Naive thymus-derived CD4-positive, alpha-beta T cell (primary cell): Measurements from ENCODE around the gene BCAS3. TPM values are rescaled to one million over a fixed set of nuclear protein-coding genes. Genes with fewer than 3 reads are reported as not detected.
"Not testable (repeated sequence)": the region's sequence is repeated elsewhere in the genome, so short reads cannot be mapped to it uniquely, and the experiment has no call there.

Source experiments
- ATAC-seq: fragments of 150-1000 bp; cut with Tn5 transposase; 2 replicates; pipeline ENCODE4 v1.10.0; 2021; ENCODE audit warnings: mild to moderate bottlenecking, moderate library complexity
- CTCF ChIA-PET: fragments of 350-600 bp; sonication (Branson Sonifier 250); formaldehyde crosslinking; loops from one replicate; lab custom pipeline; 2021; ENCODE audit warnings: antibody characterized with exemption; lab: Charles Lee
- POLR2A ChIA-PET: fragments of 350-600 bp; sonication (Branson Sonifier 250); formaldehyde crosslinking; loops from one replicate; lab custom pipeline; 2021; ENCODE audit warnings: antibody characterized with exemption, inconsistent platforms; lab: Charles Lee
- DNase-seq, 9 donors: peaks; one replicate each; pipeline versions ENCODE4 v3.0.0 to v3.0.0-alpha.2; 2020 to 2022; ENCODE audit warnings: mixed read lengths in 1 of 9
- H3K27ac ChIP-seq: one replicate; pipeline ENCODE4 v1.7.0; 2013; ENCODE audit warnings: mild to moderate bottlenecking, low read depth, low read length, moderate library complexity
- H3K27me3 ChIP-seq, 2 donors: one replicate each; pipeline ENCODE4 v1.7.0; 2013; ENCODE audit warnings: low read length in 2 of 2, mild to moderate bottlenecking in 2 of 2, moderate library complexity in 2 of 2; ENCODE audit not compliant: control insufficient read depth in 2 of 2, insufficient read depth in 2 of 2
- H3K36me3 ChIP-seq, 3 experiments: 1 replicate in 2 of 3; 2 replicates in 1 of 3; pipeline ENCODE4 v1.7.0; 2013; ENCODE audit warnings: low read length in 3 of 3, mild to moderate bottlenecking in 3 of 3, moderate library complexity in 1 of 3; ENCODE audit not compliant: insufficient read depth in 3 of 3, control insufficient read depth in 2 of 3
- H3K4me1 ChIP-seq, 2 donors: one replicate each; pipeline ENCODE4 v1.7.0; 2013; ENCODE audit warnings: low read length in 2 of 2, mild to moderate bottlenecking in 2 of 2, moderate library complexity in 1 of 2; ENCODE audit not compliant: control insufficient read depth in 2 of 2, insufficient read depth in 2 of 2
- H3K4me3 ChIP-seq: 2 replicates; pipeline ENCODE4 v1.7.0; 2013; ENCODE audit warnings: mild to moderate bottlenecking, low read length
- H3K9me3 ChIP-seq, 3 experiments: 1 replicate in 2 of 3; 2 replicates in 1 of 3; pipeline ENCODE4 v1.7.0; 2013; ENCODE audit warnings: low read length in 3 of 3; ENCODE audit not compliant: control insufficient read depth in 2 of 3
- H3K27ac Mint-ChIP-seq, 9 donors: one replicate each; pipeline ENCODE4 v1.8.0; 2020 to 2022; ENCODE audit warnings: mixed read lengths in 9 of 9, mild to moderate bottlenecking in 8 of 9, moderate library complexity in 5 of 9, inconsistent platforms in 2 of 9
- H3K27me3 Mint-ChIP-seq, 5 donors: one replicate each; pipeline ENCODE4 v1.8.0; 2021 to 2022; ENCODE audit warnings: mixed read lengths in 5 of 5, mild to moderate bottlenecking in 1 of 5
- H3K36me3 Mint-ChIP-seq, 5 donors: one replicate each; pipeline ENCODE4 v1.8.0; 2020 to 2022; ENCODE audit warnings: mixed read lengths in 5 of 5, mild to moderate bottlenecking in 3 of 5, inconsistent platforms in 1 of 5
- H3K4me1 Mint-ChIP-seq, 7 donors: one replicate each; pipeline ENCODE4 v1.8.0; 2020 to 2022; ENCODE audit warnings: mixed read lengths in 7 of 7, mild to moderate bottlenecking in 3 of 7, inconsistent platforms in 1 of 7
- H3K4me3 Mint-ChIP-seq, 10 donors: one replicate each; pipeline ENCODE4 v1.8.0; 2020 to 2022; ENCODE audit warnings: mild to moderate bottlenecking in 10 of 10, mixed read lengths in 10 of 10, moderate library complexity in 6 of 10, inconsistent platforms in 2 of 10
- H3K9me3 Mint-ChIP-seq, 11 donors: one replicate each; pipeline ENCODE4 v1.8.0; 2020 to 2022; ENCODE audit warnings: mixed read lengths in 11 of 11, mild to moderate bottlenecking in 4 of 11, inconsistent platforms in 1 of 11, moderate library complexity in 1 of 11
- intact Hi-C, 2 donors: fragments of 100-400 bp; cut with micrococcal nuclease; formaldehyde crosslinking; loops; one replicate each; pipeline ENCODE4 v1.15.1; 2023
- polyA plus RNA-seq, 2 donors: library from polyadenylated mRNA; unstranded; fragments of 300-500 nt; fragmentation: Illumina TruSeq; gene quantifications; one replicate each; pipeline ENCODE4 v1.2.3, GENCODE V29; 2021
- total RNA-seq, 6 experiments: library from RNA in 5 of 6; stranded (reverse) in 5 of 6; gene quantifications; 1 replicate in 5 of 6; 2 replicates in 1 of 6; pipeline ENCODE4 v1.2.3 and lab custom pipeline; 2021 to 2026

Gene BCAS3
- total and polyA plus RNA-seq, 7 experiments from 2014 or later, result 18.4 to 57.8 (median 37.5) TPM

DNA sequence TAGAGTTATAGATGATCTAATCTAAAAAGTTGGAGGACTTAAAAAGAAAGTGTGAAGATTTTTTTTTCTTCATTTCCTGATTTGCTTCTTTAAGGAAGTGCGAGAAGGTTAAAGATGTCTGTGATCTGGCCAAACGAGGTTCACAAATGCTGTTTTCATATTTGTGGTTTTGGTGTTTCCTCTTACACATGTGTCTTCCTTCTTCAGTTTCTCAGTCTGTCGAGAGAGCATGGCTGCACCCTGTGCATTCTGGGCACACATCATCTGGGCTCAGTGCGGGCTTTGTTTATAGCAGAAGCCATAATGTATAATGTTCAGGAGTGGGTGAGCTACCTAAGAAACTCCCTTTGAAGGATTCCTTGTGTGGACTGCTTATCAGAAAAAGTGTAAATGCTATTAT is 461.6 kb downstream of the BCAS3 start:
- Histone ChIP-seq H3K36me3 (no peaks in the 10 kb centered on the region), H3K27me3 (no peaks in the 10 kb centered on the region), H3K9me3 (no peaks in the 10 kb centered on the region), H3K27ac (peak overlapping the region; percentile 7), H3K4me1 (peaks cover 14 to 29% of the 10 kb centered on the region in 2 donors), H3K4me3 (no peak overlapping the region)
- H3K36me3 Mint-ChIP-seq, result peaks cover 0 to 3% (median 0%) of the 10 kb centered on the region in 5 donors
- H3K27me3 Mint-ChIP-seq, result no peaks in the 10 kb centered on the region
- peak overlapping the region; percentile 24 to 81 (median 66) for H3K4me3 Mint-ChIP-seq
- H3K4me1 Mint-ChIP-seq, result peaks cover 12 to 55% (median 44%) of the 10 kb centered on the region in 7 donors
- intact Hi-C loops, result loop anchor here (1.0 to 10.0 kb wide), 7 partner anchors 83 to 1826 kb away; partner anchors contain the start of genes APPBP2 (in 1 of the 2), BCAS3 (in 1 of the 2) and TANC2 (in 1 of the 2)
- ATAC-seq, result peak; percentile 98
- DNase-seq, result peak; percentile 27 to 89 (median 80)
- POLR2A ChIA-PET, result interaction anchor here (0.7 to 1.0 kb wide), 3 partner anchors 11 to 1290 kb away, joined by 3 read pairs; partner anchors contain the start of gene PPM1D
- CTCF ChIA-PET, result interaction anchor here (0.5 to 0.6 kb wide), 2 partner anchors 222 to 940 kb away, joined by 3 to 4 read pairs; no protein-coding TSS in a partner anchor
- H3K9me3 Mint-ChIP-seq, result no peaks in the 10 kb centered on the region
- H3K27ac Mint-ChIP-seq, result peak overlapping the region; percentile 28 to 86 (median 61)

GRCh38 chr17:61140081-61140786 is 462.6 kb downstream of the BCAS3 start:
- Mint-ChIP-seq H3K4me3 (peak overlapping the region in 2 of 10 donors; percentile 7 to 70), H3K4me1 (peaks cover 14 to 57% (median 47%) of the 10 kb centered on the region in 7 donors), H3K9me3 (no peaks in the 10 kb centered on the region), H3K27me3 (no peaks in the 10 kb centered on the region), H3K27ac (peak overlapping the region in 7 of 9 donors; percentile 61 to 86 (median 71)), H3K36me3 (peaks cover 0 to 3% (median 0%) of the 10 kb centered on the region in 5 donors)
- Histone ChIP-seq H3K4me1 (peaks cover 14 to 29% of the 10 kb centered on the region in 2 donors), H3K27ac (no peak overlapping the region), H3K9me3 (no peaks in the 10 kb centered on the region), H3K36me3 (no peaks in the 10 kb centered on the region), H3K4me3 (no peak overlapping the region), H3K27me3 (no peaks in the 10 kb centered on the region)
- ATAC-seq, result no peak
- POLR2A ChIA-PET, result no interaction called here
- CTCF ChIA-PET, result no interaction called here
- intact Hi-C loops, result no loop called here
- no peak for DNase-seq

GRCh38 chr17:61143026-61143425 is 465.4 kb downstream of the BCAS3 start:
- H3K27ac Mint-ChIP-seq, result no peak overlapping the region
- H3K4me3 ChIP-seq, result no peak overlapping the region

DNA sequence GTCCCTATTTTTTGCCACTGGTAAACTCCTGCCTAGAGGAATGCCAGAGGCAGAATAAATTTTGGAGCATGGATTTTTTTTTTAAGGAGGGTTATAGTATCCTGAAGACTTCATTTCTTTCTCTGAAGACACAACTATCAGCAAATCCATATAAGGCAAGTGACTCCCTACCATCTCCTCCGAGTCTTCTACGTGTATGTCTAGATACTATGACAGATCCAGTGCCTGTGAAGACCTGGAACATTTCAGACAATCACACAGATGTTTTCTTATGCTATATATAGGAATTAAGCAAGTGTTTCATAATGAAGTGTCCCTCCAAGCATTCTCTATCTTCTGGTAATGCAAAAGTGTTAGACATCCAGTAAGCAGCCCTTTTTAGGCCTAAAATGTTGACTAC is 466.5 kb downstream of the BCAS3 start:
- H3K4me1 ChIP-seq, result peaks cover 5 to 10% of the 10 kb centered on the region in 2 donors
- no peaks in the 10 kb centered on the region for H3K27me3 Mint-ChIP-seq
- CTCF ChIA-PET, result no interaction called here
- H3K4me3 Mint-ChIP-seq, result no peak overlapping the region
- no peaks in the 10 kb centered on the region for H3K9me3 Mint-ChIP-seq
- peaks cover 0 to 3% (median 0%) of the 10 kb centered on the region in 5 donors for H3K36me3 Mint-ChIP-seq
- POLR2A ChIA-PET, result no interaction called here
- no peak for ATAC-seq
- no peaks in the 10 kb centered on the region for H3K9me3 ChIP-seq
- intact Hi-C loops, result no loop called here
- DNase-seq, result no peak
- H3K27me3 ChIP-seq, result no peaks in the 10 kb centered on the region
- peaks cover 8 to 43% (median 32%) of the 10 kb centered on the region in 7 donors for H3K4me1 Mint-ChIP-seq
- H3K4me3 ChIP-seq, result no peak overlapping the region
- H3K36me3 ChIP-seq, result no peaks in the 10 kb centered on the region
- H3K27ac ChIP-seq, result no peak overlapping the region
- H3K27ac Mint-ChIP-seq, result peak overlapping the region in 1 of 9 donors; percentile 6

More at GRCh38 chr17:61143026-61143425, 465.4 kb downstream of the BCAS3 start:
- Mint-ChIP-seq H3K4me3 (no peak overlapping the region), H3K4me1 (peaks cover 16 to 48% (median 42%) of the 10 kb centered on the region in 7 donors), H3K9me3 (no peaks in the 10 kb centered on the region), H3K36me3 (peaks cover 0 to 3% (median 0%) of the 10 kb centered on the region in 5 donors), H3K27me3 (no peaks in the 10 kb centered on the region)
- ATAC-seq (no peak), DNase-seq (no peak)
- H3K27me3 ChIP-seq, result no peaks in the 10 kb centered on the region
- no peaks in the 10 kb centered on the region for H3K36me3 ChIP-seq
- POLR2A ChIA-PET, result interaction anchor here (1.1 to 1.6 kb wide), 2 partner anchors 10 to 93 kb away, joined by 4 to 6 read pairs; no protein-coding TSS in a partner anchor
- CTCF ChIA-PET, result no interaction called here
- intact Hi-C loops, result no loop called here
- H3K4me1 ChIP-seq, result peaks cover 14 to 21% of the 10 kb centered on the region in 2 donors
- H3K27ac ChIP-seq, result no peak overlapping the region
- H3K9me3 ChIP-seq, result no peaks in the 10 kb centered on the region

GRCh38 chr17:61144617-61145564 is 467.2 kb downstream of the BCAS3 start:
- no peak for DNase-seq
- H3K36me3 ChIP-seq, result no peaks in the 10 kb centered on the region
- Mint-ChIP-seq H3K9me3 (no peaks in the 10 kb centered on the region), H3K27ac (peak overlapping the region in 3 of 9 donors; percentile 13 to 64 (median 35)), H3K36me3 (no peaks in the 10 kb centered on the region), H3K27me3 (no peaks in the 10 kb centered on the region), H3K4me1 (peaks cover 9 to 43% (median 32%) of the 10 kb centered on the region in 7 donors), H3K4me3 (no peak overlapping the region)
- no peaks in the 10 kb centered on the region for H3K27me3 ChIP-seq
- peaks cover 0 to 9% of the 10 kb centered on the region in 2 donors for H3K4me1 ChIP-seq
- ATAC-seq, result no peak
- H3K9me3 ChIP-seq, result no peaks in the 10 kb centered on the region
- intact Hi-C loops, result no loop called here
- no peak overlapping the region for H3K4me3 ChIP-seq
- no peak overlapping the region for H3K27ac ChIP-seq
- ChIA-PET POLR2A (interaction anchor here (0.6 kb wide), 1 partner anchor 127 kb away, joined by 3 read pairs; no protein-coding TSS in a partner anchor), CTCF (no interaction called here)

- H3K27me3 ChIP-seq, H3K9me3 ChIP-seq, DNase-seq, H3K27me3 Mint-ChIP-seq, H3K4me3 Mint-ChIP-seq, H3K36me3 Mint-ChIP-seq, H3K36me3 ChIP-seq, ATAC-seq, H3K27ac ChIP-seq, H3K4me3 ChIP-seq, H3K9me3 Mint-ChIP-seq, CTCF ChIA-PET, H3K4me1 ChIP-seq, intact Hi-C loops, H3K27ac Mint-ChIP-seq, POLR2A ChIA-PET: not testable (repeated sequence)
- H3K4me1 Mint-ChIP-seq, result peaks cover 13 to 44% (median 30%) of the 10 kb centered on the region in 7 donors
Measured at GRCh38 chr17:61146833-61147232, 469.2 kb downstream of the BCAS3 start.
